Stimulated activated naive CD4-positive, alpha-beta T cell treated with Interleukin-2 at 50 U/mL for 16 hours (primary cell): ENCODE results near the gene WDR7.

Source experiments
- DNase-seq: peaks from one replicate; lab custom pipeline; 2025; lab: John Stamatoyannopoulos, UW

The WDR7 gene

GRCh38 chr18:57043241-57043640 lies 392.1 kb downstream of the WDR7 start:
- no peak for DNase-seq

GRCh38 chr18:57048351-57048750 lies 397.2 kb downstream of the WDR7 start:
- no peak for DNase-seq

- DNase-seq = no peak
Measured at GRCh38 chr18:57048859-57049258, 397.7 kb downstream of the WDR7 start.

- DNase-seq = no peak
Measured at GRCh38 chr18:57050310-57050949, 399.3 kb downstream of the WDR7 start.

- DNase-seq = no peak
Measured at GRCh38 chr18:57051021-57051656, 400.0 kb downstream of the WDR7 start.

GRCh38 chr18:57051657-57052044 lies 400.5 kb downstream of the WDR7 start:
- DNase-seq = no peak

GRCh38 chr18:57052173-57052572 lies 401.0 kb downstream of the WDR7 start:
- no peak for DNase-seq

GRCh38 chr18:57052759-57053158 lies 401.6 kb downstream of the WDR7 start:
- no peak for DNase-seq

- no peak for DNase-seq
Measured at GRCh38 chr18:57054891-57055290, 403.7 kb downstream of the WDR7 start.

- no peak for DNase-seq
Measured at GRCh38 chr18:57057890-57058289, 406.7 kb downstream of the WDR7 start.

GRCh38 chr18:57058734-57059133 lies 407.6 kb downstream of the WDR7 start:
- no peak for DNase-seq

- DNase-seq = no peak
Measured at GRCh38 chr18:57059366-57059765, 408.2 kb downstream of the WDR7 start.

GRCh38 chr18:57060814-57061213 lies 409.7 kb downstream of the WDR7 start:
- DNase-seq = no peak

GRCh38 chr18:57062178-57062577 lies 411.0 kb downstream of the WDR7 start:
- no peak for DNase-seq

GRCh38 chr18:57062844-57063243 lies 411.7 kb downstream of the WDR7 start:
- no peak for DNase-seq

- DNase-seq = no peak
Measured at GRCh38 chr18:57063601-57064103, 412.5 kb downstream of the WDR7 start.

GRCh38 chr18:57073501-57074187 lies 422.5 kb downstream of the WDR7 start:
- DNase-seq = no peak

- DNase-seq = no peak
Measured at GRCh38 chr18:57075716-57076400, 424.7 kb downstream of the WDR7 start.

GRCh38 chr18:57077005-57077765 lies 426.0 kb downstream of the WDR7 start:
- DNase-seq = no peak

- no peak for DNase-seq
Measured at GRCh38 chr18:57077786-57078552, 426.8 kb downstream of the WDR7 start.

GRCh38 chr18:57078614-57079013 lies 427.5 kb downstream of the WDR7 start:
- DNase-seq = no peak
